NCI-H187 (cell line): Measurements from ENCODE around the gene HOXA11.

Source experiments
- DNase-seq, 2 experiments: peaks; one replicate each; lab custom pipeline; 2025; lab: John Stamatoyannopoulos, UW

HOXA11 gene

DNA sequence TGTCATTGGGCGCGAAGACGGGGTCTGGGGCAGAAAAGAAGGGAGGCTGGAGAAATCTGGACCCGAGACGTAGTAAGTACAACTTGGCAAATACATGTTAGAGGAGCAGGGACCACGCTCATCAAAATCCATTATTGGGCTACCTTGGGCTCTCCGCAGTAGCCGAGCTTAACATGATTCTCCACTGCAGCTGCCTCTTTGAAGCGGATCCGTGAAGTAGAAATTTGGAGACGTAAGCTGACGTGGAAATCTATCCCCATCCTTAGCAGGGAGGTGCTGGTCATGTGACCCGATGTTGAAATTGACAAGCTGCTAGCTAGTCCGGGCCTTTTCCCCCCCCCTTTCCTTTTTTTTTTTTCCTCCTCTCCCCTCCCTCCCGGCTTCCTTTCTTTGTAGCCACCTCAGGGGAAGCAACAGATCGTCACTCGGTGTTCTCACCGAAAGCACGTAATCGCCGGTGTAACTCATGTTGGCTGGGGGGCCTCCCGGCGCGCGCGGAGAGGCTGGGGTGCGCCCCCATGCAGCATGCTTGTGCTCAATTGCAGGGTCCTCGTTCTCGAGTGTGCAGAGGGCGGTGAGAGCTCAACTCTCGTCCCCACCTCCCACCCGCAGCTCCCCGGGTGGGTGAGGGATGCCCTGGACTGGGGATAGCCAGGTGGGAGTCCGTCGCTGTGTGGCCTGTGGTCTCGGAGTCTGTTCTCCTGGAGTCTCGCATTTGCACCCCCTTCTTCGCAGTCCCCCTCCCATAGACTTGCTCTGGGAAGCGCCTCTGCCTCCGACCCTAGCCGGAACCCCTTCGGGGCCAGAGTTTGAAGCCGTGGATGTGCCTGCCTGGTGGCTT lies at the start of gene HOXA11:
Gene HOXA11, minus strand, starts transcription at position 220 of the 841 bp plus-strand sequence. Its CDS starts 88 bp downstream, at position 132.
- DNase-seq = no peak

GRCh38 chr7:27229448-27229847 lies 44.4 kb upstream of the HOXA11 start:
- DNase-seq = no peak

GRCh38 chr7:27224983-27225934 lies 40.2 kb upstream of the HOXA11 start:
- DNase-seq = no peak

GRCh38 chr7:27223941-27224575 lies 39.0 kb upstream of the HOXA11 start:
- no peak for DNase-seq

DNA sequence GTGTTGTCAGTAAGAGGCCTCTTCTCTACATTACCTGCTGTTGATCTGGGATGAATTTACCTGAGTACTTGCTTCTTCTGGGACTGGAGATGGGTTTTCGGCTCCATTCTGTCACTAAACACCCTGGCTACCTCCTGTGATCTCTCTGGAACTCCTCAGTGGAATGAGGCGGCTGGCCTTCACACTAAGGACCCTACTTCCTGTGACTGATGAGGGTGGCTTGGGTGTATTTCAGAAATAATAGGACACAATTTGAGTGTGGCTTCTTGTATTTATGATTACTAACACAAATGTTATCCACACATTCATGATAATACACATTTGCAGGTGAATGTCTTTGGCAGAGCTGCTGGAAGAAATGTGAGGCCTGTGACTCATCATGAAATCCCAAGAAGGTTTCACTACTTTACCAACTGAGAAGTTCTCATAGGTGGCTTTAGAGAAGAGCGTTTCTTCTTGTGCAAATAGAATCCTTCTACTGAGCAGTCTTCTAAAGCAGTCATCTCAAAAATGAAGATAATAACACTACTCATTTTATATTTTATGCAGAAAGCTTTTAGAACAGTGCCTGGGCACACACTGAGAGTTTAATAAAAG lies 36.3 kb upstream of the HOXA11 start:
- no peak for DNase-seq

GRCh38 chr7:27220440-27220955 lies 35.5 kb upstream of the HOXA11 start:
- DNase-seq = no peak

GRCh38 chr7:27219821-27220220 lies 34.8 kb upstream of the HOXA11 start:
- no peak for DNase-seq

- DNase-seq = no peak
Observed at GRCh38 chr7:27217951-27218350, 32.9 kb upstream of the HOXA11 start.

DNA sequence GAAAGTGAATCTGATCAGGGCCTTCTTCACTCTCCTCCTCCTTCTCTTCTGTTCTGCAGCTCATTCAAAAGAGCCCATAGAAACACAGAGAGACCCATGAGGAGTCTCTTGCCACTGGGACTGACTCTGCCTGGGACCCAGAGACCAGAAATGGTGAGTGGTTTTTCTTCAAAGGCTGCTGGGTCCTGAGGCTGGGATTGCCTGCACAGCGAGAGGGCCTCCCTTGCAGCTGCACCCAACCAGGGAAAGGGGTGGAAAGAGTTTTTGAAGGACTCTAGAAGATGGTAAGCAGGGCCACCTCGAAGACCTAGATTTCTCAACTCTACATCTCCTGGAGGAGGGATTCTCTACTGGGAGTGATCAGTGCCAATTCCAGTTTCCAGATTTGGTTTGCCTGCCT lies 30.3 kb upstream of the HOXA11 start:
- DNase-seq = no peak

DNA sequence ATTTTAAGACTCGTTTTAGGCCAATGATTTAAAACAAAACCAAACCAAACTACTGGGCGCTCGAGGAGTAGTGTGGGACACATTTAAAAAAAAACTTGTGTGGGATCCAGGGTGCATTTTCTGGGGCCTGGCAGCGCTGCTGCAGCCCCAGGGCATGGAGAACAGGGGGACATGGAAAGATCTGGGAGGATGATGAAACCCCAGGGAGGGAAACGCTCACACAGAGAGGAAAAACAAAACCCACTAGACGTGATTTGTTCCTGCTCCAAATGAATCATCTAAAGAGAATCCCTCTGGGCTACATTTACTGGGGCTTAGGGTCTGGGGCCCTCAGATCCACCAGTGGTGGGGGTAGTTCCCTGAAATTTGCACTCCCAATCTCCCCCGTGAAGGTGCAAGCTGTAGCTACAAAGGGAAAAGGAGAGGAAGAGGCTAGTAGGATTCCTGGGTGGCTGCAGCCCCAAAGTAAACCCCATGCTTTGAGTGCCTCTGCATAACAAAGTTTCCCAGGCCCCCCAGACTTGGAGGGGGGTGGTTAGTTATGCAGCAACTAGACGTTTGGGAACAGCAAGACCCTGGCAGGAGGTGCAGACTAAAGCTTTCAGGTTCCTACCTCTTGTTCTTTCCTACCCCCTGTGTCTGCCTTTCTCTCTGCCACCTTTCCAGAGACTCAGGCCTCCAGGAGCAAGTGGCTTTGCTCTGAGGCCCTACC lies 29.4 kb upstream of the HOXA11 start:
- DNase-seq = no peak

- DNase-seq = no peak
Observed at GRCh38 chr7:27213433-27214238, 28.6 kb upstream of the HOXA11 start.

DNA sequence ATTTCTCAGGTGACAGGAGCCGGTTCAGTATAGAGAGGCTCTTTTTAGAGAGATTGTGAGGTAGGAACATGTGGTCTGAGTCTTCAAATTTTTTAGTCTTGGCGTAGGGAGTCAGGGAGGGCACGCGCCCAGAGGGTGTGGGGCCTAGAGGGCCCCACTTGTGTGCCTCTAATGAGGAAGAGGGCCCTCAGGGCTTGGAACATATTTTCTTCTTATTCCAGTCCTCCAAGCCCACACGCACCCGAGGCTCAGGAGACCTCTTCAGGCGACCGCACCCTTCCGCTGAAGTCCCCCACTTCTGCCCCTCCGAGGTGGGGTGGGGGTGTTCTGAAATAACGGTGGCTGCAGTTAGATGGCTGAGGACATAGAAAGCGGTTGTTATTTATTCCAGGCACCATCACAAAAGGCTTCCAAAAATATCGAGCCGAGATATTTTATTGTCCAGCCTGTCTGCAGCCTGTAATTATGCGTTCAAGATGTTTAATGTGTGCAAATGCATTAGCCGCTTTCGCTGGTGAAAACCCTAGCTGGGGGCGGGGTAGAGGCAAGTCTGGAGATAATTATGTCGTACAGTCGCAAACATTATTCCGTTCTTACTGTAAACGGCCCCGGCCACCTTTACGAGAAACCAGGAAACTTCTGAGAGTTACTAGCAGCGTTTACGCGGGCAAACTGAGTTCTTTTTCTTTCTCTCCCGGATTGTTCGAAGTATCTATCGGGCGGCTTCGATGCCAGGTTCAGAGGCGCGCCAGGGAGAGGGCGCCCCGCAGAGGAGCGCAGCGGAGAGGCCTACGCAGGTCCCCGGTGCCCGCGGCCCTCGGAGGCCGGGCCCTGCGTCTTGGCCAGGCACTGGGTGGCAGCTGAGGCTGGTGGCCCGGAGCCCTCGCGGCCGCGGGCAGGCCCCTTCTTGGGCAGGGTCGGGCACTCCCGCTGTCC lies 27.7 kb upstream of the HOXA11 start:
- no peak for DNase-seq

- no peak for DNase-seq
Observed at GRCh38 chr7:27211764-27212204, 26.8 kb upstream of the HOXA11 start.

DNA sequence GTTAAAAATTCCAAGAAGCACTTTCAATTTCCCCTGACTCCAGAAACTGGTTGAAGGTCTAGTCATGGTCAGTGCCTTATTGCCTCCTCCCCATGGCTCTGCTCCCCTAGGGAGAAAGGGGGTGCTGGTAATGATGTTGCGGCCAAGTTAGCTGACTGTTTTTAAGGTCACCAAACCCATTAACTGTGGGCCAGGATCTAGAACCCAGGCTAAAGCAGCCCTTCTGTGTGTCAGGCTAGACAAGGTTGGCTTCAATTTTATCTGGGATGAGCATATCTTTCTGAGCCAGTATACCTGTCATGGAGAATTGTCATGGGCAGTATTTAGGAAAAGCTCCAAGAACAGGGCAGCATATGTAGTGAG lies 26.0 kb upstream of the HOXA11 start:
- DNase-seq = no peak

- no peak for DNase-seq
Observed at GRCh38 chr7:27210441-27211083, 25.5 kb upstream of the HOXA11 start.

DNA sequence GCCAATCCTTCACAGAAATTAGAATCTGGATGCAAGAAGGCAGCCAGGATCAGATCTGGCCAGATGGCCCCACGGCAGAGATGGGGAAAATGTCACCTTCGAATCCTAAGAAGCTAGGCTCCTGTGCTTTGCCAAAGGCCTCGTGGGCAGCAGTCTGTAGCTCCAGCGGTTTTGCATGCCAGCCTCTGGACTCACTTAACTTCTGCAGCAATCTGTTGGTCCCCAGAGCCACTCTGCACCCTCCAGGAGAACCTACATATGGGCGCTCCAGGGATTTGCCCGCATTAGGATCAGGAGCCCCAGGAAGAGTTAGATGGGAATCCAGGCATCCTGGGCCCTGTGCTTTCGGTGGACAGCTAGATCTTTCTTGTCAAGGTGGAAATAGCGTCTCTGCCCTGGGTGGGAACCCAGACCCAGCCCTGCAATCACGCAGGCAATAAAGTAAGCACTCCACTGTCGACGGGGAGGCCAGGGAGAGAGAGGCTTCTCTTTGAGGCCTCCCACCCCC lies 25.0 kb upstream of the HOXA11 start:
- no peak for DNase-seq

DNA sequence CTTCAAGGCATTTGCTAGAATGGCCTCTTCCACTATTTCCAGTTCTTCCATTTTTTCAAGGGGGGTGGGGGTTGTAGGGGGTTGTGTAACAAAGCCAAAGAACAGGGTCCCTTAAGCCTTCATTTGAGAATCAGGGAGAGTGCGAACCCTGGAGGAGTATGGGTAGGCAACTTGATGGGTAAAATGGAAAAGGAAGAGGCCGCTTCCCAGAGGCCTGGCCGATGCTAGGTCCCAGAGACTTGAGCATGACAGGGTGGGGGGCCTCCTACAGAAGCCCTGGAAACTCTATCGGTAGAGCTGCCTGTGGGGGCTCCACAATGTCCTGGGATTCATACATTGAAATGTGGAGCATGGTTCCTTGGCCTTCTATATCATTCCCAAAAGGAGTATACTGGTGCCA lies 24.0 kb upstream of the HOXA11 start:
- no peak for DNase-seq

- DNase-seq = no peak
Observed at GRCh38 chr7:27207348-27207985, 22.4 kb upstream of the HOXA11 start.
